ENCODE data around the gene TBCE. TPM values are rescaled to one million over a fixed set of nuclear protein-coding genes. Genes with fewer than 3 reads are reported as not detected.

The TBCE gene
- total RNA-seq, 1 experiment from 2014 or later: 41.6 TPM

DNA sequence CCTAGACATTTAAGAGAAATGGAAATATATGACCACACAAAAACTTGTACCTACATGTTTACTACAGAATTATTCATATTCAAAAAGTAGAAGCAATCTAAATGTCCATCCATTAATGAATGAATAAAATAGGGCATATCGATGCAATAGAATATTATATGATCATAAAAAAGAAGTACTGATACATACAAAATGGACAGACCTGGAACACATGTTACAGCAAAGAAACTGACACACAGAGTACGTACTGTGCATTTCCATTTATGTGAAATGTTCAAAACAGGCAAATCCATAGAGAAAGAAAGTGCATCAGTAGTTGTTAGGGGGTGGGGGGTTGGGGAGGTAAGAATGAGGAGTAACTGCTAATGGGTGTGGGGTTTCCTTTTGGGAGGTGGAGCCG lies 97.8 kb downstream of the TBCE start:
- H3K4me3 Mint-ChIP-seq: no peak overlapping the region
- Histone ChIP-seq H3K79me2 (ENCODE audit: insufficient read depth, low read length) (no peaks in the 10 kb centered on the region), H3K79me1 (ENCODE audit: insufficient read depth, low read depth, low read length, poor library complexity, severe bottlenecking) (no peaks in the 10 kb centered on the region)

More for the DNA sequence above, 97.8 kb downstream of the TBCE start:
- Mint-ChIP-seq H3K4me1 (no peaks in the 10 kb centered on the region), H3K27ac (no peak overlapping the region), H3K27me3 (ENCODE audit: low read depth) (no peaks in the 10 kb centered on the region), H3K36me3 (ENCODE audit: insufficient read depth in 1 of 3, low read depth in 3 of 3) (peaks cover 13 to 46% (median 28%) of the 10 kb centered on the region in 3 experiments; a peak in 6 of 7 replicates), H3K9me3 (no peaks in the 10 kb centered on the region)
- H3K23ac ChIP-seq (ENCODE audit: insufficient read length, low read depth, low read length): no peak overlapping the region
- H4K8ac ChIP-seq (replicated peaks; ENCODE audit: insufficient read length, low read depth, low read length): no peak overlapping the region
- H3K4ac ChIP-seq (ENCODE audit: low read depth, low read length): no peak overlapping the region
- H3K14ac ChIP-seq (ENCODE audit: insufficient read depth, low read length): no peak overlapping the region
- no peak overlapping the region for H3K56ac ChIP-seq (ENCODE audit: insufficient read length, low read depth, low read length)
- no peak overlapping the region for H2BK5ac ChIP-seq (ENCODE audit: insufficient read length, low read length)
- H4K20me1 ChIP-seq (ENCODE audit: control insufficient read depth, insufficient read depth, insufficient read length): no peaks in the 10 kb centered on the region
- H2AK5ac ChIP-seq (ENCODE audit: insufficient read length, low read length): no peak overlapping the region
- no peaks in the 10 kb centered on the region for H3K27me3 ChIP-seq (ENCODE audit: insufficient read depth, low read length)
- no peak overlapping the region for H3K4me2 ChIP-seq (ENCODE audit: insufficient read depth, insufficient read length, low read length)
- H3K9me3 ChIP-seq (ENCODE audit: control insufficient read depth, low read depth, low read length): no peaks in the 10 kb centered on the region
- no peak overlapping the region for H4K91ac ChIP-seq (ENCODE audit: insufficient read length, low read depth, low read length)
- no peak overlapping the region for H3T11ph ChIP-seq (ENCODE audit: low read length)
- WGBS (ENCODE audit: extremely low coverage, insufficient read length, low lambda C conversion rate): no CpG with 5 or more reads among the region's 3 CpGs
- no peak overlapping the region for H3K18ac ChIP-seq (ENCODE audit: insufficient read length, low read depth, low read length)
- TF ChIP-seq, protein P1, sequence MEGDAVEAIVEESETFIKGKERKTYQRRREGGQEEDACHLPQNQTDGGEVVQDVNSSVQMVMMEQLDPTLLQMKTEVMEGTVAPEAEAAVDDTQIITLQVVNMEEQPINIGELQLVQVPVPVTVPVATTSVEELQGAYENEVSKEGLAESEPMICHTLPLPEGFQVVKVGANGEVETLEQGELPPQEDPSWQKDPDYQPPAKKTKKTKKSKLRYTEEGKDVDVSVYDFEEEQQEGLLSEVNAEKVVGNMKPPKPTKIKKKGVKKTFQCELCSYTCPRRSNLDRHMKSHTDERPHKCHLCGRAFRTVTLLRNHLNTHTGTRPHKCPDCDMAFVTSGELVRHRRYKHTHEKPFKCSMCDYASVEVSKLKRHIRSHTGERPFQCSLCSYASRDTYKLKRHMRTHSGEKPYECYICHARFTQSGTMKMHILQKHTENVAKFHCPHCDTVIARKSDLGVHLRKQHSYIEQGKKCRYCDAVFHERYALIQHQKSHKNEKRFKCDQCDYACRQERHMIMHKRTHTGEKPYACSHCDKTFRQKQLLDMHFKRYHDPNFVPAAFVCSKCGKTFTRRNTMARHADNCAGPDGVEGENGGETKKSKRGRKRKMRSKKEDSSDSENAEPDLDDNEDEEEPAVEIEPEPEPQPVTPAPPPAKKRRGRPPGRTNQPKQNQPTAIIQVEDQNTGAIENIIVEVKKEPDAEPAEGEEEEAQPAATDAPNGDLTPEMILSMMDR (conservative IDR thresholded peaks at IDR 0.05): no peak
- H3K27ac ChIP-seq (ENCODE audit: insufficient read length, low read depth, low read length): no peak overlapping the region
- H3K23me2 ChIP-seq (ENCODE audit: insufficient read length, low read depth, low read length, poor library complexity, severe bottlenecking): no peaks in the 10 kb centered on the region
- no peak overlapping the region for H3K9ac ChIP-seq (ENCODE audit: extremely low read depth, insufficient read length, low read length)
- no peak overlapping the region for H2BK20ac ChIP-seq (ENCODE audit: low read depth, low read length, poor library complexity, severe bottlenecking)
- no peak overlapping the region for H2BK15ac ChIP-seq (ENCODE audit: low read depth, low read length)
- H2AFZ ChIP-seq (ENCODE audit: low read length): no peak overlapping the region
- H4K5ac ChIP-seq (ENCODE audit: insufficient read length, low read depth, low read length): no peak overlapping the region
- no peak overlapping the region for H2BK12ac ChIP-seq (ENCODE audit: insufficient read length, low read depth, low read length)
- no peaks in the 10 kb centered on the region for H3K4me1 ChIP-seq (ENCODE audit: insufficient read depth, low read length)
- H2BK120ac ChIP-seq (ENCODE audit: low read depth, low read length, poor library complexity, severe bottlenecking): no peak overlapping the region
- DNase-seq: no peak
